IPS-11a (cell line): ENCODE results near the gene CLDND2.
"Not testable (repeated sequence)": the region's sequence is repeated elsewhere in the genome, so short reads cannot be mapped to it uniquely, and the experiment has no call there.

Source experiments
- H3K4me3 ChIP-seq: one replicate; pipeline ENCODE4 v1.5.1; 2013; ENCODE audit warnings: low read depth, low read length, control low read depth

Gene CLDND2, protein sequence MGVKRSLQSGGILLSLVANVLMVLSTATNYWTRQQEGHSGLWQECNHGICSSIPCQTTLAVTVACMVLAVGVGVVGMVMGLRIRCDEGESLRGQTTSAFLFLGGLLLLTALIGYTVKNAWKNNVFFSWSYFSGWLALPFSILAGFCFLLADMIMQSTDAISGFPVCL

DNA sequence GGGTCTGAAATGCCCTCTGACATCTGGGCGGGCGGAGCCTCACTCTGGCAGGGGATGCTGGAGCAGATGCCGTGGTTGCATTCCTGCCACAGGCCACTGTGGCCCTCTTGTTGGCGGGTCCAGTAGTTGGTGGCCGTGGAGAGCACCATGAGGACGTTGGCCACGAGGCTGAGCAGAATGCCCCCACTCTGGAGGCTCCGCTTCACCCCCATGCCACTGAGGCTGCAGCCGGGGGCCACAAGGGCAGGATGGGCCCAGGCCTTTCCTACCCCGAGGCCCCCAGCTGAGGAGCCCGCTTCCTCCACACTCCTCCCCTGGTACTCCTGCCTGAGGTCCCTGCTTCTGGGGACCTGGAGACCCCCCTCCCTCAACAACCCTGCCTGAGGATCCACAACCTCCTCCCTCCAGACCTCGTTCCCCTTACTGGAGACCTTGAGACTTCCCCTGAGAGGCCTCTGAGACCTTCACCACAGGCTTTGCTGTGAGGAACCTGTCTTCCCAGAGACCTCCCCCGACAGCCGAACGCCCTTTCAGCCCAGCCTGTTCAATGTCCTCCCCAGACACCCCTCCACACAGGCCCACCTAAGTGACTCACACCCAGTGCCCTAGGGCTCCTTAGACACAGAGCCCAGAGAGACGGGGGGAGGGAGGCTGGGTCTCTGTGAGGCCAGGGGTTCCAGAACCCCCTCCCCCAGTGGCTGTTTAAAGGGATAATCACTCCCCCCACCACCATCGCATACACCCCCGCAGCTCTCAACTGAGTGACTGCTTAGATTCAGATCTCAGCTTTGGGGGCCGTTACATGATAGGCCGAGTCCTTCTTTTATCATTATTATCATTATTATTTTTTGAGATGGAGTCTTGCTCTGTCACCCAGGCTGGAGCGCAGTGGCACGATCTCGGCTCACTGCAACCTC, at the start of gene CLDND2:
TSS of gene CLDND2 (minus strand) at position 638 of the 917 bp plus-strand sequence. CDS start at position 212, 426 bp downstream.
- H3K4me3 ChIP-seq, result peak within 1 kb of the TSS; percentile 69

DNA sequence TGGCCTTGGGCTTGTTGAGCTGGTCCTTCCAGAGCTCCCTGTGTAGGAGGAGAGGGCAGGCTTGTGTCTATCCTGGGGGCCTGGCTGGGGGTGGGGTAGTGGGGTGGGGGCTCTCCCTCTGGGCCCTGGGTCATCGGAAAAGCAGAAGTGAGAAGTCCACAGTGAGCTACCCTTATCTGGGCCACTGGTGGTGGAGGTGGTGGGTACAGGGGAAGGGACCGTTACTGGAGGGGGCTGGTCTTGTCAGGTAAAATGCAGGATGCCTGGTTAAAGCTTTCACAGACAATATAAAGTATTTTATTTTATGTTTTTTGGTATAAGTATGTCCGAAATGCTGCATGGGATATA, 49.0 kb upstream of the CLDND2 start:
- H3K4me3 ChIP-seq, result no peak overlapping the region

DNA sequence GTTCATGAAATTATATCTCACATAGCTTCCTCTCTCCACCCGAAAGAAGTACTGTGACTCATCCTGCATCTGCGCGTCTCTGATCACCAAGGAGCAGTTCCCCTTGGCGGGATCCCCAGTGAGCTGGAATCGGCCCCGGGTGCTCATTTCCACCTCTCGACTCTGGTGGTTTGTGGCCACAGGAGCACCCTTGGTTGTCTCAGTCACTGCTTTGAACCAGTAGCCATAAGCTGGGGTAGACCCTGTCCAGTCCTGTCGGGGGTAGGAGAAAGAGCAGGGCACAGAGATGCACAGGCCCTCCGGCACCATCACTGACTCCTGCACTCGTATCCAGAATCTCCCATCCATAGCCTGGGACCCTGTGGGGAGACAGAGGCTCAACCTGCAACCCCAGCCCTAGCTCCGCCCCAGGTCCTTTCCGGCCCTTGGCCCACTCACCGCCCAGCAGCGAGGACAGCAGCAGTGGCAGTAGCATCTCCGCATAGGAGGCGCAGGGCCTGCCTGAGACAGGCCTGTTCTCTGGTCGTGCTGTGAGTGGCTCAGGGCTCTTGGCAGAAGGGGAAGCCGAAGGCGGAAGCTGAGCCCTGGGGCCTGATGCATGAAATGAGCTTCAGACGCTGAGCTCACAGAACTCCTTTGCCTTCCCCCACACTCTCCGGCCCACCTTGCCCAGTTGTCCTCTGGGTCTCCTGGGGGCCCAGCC, 48.5 kb upstream of the CLDND2 start, which contains the start of gene SIGLEC10:
TSS of gene SIGLEC10 (minus strand) at position 536 of the 703 bp plus-strand sequence. CDS start at position 475, 61 bp downstream.
- H3K4me3 ChIP-seq, result no peak within 1 kb of the TSS

DNA sequence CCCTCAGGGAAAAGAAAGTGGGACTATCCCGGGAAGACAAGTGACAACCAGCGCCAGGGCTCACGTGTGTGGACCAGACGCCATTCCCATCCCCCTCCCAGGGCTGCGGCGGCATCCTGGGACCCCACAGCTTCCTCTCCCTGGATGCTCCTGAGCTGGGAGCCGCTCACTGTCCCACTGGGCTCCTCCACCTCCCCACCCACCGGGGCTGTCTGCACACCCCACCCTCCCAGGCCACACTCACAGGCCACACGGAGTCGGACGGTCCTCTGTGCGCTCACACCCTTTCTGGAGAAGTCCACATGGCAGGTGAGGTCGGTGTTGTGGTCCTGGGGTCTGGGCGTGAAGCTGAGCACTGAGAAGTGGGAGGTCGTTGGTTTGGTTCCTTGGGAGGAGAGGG, 47.6 kb upstream of the CLDND2 start:
- H3K4me3 ChIP-seq, result not testable (repeated sequence)

DNA sequence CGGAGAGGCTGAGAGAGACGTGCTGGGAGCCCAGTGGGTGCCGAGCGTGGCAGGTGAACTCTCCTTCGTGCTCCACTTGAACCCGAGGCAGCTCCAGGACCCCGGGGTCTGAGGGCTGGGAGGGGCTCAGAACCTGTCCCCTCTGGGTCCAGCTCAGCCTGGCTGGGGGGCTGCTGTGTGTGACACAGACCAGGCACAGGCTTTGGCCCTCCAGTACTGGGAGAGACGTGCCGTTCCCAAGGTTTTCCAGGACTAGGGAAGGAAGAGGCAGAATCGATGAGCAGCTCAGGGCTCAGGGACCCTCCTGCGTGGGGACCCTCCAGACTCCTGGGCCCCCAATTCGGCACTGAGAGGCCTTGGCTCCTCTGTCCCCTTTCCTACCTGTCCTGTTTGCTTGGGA, 46.4 kb upstream of the CLDND2 start:
- no peak overlapping the region for H3K4me3 ChIP-seq

DNA sequence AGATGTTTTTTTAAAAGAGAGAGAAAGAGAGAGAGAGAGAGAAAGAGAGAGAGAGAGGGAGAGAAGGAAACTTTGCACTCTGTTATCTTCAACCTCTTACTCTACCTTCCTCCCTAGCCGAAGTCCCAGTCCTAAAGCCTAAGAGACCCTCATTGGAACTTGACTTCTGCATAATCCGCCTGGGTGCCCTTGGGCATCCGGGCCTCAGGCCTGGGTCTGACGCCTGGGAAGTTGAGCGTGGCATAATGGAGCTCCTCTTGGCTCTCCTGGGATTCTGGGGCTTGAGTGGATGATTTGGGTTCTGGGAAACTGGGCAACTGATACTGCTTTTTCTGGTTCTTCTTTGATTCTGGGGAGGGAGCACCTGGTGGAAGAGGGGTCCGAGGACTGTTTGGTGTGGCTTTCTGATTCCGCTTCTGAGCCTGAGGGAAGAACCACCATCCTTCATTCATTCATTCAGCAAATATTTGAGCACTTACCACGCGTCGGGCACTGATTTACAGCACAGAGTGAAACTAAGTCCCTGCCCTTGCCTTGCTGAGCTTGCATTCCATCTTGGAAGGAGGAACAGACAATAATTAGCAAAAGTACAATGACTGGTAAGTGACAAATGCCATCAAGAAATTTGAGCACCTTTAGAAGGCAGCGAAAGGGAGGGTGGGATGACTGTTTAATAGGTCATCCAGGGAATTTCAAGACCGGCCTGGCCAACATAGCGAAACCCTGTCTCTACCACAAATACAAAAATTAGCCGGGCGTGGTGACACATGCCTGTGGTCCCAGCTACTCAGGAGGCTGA, 42.3 kb upstream of the CLDND2 start:
- H3K4me3 ChIP-seq, result no peak overlapping the region

DNA sequence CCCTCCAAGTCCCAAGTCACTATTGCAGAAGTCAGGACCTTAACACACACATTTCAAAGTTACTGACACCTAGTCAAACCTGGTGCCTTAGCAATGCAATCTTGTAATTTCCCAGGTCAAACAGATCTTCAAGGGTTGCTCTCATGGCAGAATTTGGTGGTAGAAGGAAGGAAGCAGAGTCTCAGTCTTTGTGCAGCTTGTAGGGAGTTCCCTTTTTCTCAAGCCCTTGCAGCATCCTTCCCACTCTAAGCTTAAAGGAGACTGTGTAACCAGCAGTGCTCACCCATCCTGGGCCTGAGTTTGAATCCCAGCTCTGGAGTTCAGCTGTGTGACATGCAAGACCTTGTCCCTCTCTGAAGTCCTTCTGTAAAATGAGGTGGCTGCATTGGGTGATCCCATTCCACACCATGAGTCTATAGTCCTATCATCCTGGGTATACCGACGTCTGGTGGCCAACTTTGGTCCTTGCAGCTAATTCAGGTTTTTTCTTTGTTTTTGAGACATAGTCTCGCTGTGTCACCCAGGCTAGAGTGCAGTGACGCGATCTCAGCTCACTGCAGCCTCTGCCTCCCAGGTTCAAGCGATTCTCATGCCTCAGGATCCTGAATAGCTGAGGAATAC, 38.8 kb upstream of the CLDND2 start:
- no peak overlapping the region for H3K4me3 ChIP-seq

DNA sequence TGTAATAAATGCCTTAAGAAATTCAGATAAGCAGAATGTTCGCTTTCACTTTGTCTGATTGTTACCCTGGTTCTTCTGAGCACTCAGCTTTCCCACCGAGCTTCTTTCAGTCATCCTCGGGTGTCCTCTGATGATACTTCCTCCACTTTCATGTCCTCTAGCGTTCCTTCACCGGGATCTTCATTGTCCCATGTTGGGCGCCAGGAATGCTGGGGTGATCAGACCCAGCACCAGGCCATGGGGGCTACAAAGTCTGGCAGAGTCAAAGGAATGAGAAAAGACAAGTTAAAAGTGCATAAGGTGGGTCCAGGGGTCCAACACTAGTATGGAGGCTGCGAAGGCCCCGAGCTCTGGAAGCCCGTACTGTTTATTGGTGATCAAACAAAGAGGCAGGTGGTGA, 33.3 kb upstream of the CLDND2 start:
- H3K4me3 ChIP-seq, result no peak overlapping the region

DNA sequence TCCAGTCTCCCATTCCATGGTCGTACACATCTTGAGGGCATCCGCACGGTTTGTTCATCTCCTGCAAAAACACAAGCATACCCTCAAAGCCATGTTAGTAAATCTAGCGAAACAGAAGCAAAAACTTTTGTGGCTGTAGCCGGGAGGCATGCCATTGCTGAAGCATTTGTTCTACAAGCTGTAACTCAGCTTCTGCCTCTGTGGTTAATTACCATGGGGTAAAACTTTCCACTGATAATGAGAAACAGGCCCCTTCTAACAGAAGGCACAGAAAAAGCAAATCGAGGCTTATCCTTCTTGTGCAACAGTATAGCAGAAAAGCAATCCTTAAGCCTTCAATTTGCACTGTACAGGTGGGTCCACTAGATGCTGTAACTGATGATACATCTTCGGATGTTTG, 31.1 kb upstream of the CLDND2 start:
- H3K4me3 ChIP-seq, result not testable (repeated sequence)

DNA sequence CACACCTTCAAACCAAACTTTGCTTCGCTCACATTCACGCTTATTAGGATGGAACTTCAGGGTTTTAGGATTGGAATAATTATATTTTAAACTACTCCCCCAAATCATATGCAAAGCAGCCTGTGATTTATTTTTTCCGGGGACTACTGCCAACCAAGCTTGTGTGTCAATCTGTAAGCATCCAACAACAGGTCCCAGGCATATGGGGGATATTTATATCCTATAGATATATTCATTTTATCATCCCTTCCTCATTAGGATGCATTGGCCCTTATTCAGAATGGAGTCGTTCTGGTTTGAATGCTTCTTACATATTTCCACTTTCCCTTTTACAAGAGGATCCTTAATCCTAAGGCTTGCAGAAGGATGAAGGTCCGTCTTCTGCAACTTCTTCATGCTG, 30.4 kb upstream of the CLDND2 start:
- H3K4me3 ChIP-seq, result no peak overlapping the region

DNA sequence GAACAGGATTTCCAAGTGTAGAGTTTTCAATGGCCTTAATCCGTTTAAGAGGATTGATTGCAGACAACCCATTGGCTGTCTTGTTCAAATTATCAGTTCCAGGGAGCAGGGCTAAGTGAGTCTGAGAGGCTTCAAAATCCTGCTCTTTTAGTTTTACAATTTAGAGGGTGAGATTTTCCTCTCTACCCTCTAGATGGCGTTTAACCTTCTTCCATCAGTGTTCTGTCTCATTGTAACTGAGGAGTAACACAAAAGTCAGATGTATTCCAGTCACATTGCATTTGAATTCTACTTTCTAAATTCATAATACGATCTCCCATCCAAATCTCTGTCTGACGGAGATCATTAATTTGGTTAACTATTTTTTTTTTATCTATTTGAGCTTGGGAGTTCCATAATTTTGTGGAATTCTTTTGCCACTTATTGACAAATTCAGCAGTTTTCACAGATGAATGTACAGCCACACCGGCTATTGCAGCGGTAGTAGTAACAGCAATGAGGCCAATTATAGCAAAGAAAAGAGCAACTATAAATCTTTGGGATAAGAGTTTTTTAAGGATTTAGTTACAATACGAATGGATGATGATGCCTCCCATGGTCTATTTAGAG, 29.4 kb upstream of the CLDND2 start:
- no peak overlapping the region for H3K4me3 ChIP-seq

DNA sequence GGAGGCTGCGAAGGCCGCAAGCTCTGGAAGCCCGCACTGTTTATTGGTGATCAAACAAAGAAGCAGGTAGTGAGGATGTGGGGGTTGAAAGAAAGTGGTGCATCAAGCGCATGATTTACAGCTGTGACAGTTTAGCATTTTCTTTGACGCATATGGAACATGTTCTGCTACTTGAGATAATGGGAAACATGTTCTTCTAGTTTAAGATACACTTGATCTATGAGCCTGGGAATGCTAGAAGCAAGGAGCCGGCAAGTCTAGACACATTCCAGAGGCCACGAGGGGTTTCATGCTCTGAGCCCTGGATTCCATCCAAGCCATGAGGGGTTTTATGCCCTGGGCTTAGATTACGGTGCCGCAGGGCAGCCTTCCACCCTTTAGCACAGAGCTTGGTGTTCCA, 28.6 kb upstream of the CLDND2 start:
- not testable (repeated sequence) for H3K4me3 ChIP-seq

DNA sequence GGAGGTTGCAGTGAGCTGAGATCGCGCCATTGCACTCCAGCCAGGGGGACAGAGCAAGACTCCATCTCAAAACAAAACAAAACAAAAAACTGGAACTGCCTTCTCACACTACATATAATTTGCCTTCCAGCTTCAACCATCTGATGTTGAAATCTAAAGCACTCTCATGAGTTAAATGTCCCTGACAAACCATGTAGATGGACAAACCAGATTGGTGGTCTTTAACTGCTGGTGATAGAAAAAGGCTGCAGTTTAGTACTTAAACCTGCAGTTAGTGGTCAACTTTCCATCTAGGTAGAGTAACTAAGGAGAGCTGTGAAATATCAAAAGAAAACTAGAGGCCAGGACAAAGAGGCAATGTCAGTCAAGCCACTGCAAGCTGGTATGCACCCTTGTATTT, 27.4 kb upstream of the CLDND2 start:
- H3K4me3 ChIP-seq, result no peak overlapping the region

DNA sequence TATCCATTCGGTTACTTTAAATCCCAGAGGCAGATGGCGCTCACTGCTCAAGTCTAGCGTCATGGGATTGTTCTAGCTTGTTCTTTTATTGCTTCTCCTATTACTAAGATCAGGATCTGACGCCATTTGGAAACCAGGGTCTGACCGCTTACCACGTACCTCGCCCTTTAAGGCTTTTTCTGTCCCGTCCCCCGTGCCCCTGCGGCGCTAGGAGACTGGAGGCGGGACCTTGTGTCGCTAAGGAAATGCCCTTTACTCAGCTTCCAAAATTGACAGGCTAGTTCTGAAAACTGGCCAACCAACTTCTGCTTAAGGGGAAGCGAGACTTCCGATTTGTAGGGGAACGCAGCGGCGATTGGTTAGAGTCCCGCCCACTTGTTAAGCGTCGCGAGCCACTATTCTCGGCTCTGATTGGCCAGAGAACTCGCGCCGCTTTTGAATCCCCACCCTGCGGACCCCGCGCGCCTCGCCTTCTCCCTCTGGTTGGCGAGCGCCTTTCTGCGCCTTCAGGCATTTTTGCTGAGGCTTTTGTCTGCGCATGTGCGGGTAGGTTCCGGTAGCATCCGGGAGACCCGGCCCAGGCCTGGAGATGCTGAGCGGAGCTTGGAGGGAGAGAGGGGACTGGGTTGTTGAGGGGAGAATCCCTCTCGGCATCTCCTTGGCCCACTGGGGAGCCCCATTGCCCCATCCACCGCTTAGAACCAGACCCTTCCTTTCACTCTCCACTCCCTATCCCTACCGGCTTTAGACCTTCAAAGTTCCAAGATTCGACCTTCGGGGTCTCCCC, 25.4 kb upstream of the CLDND2 start:
- H3K4me3 ChIP-seq, result peak overlapping the region; percentile 83

DNA sequence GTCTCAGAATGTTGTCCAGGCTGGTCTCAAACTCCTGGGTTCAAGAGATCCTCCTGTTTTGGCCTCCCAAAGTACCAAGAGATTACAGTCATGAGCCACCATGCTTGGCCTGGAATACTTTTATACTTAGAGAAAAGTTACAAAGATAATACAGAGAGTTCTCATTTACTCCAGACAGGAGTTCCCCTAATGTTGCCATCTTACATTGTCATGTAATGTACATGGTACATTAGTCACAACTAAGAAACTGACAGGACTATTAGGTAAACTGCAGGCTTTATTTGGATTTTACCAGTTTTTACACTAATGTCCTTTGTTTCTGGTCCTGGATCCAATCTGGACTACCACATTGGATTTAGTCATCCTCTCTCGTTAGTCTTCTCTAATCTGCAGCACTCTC, 23.9 kb upstream of the CLDND2 start:
- H3K4me3 ChIP-seq, result no peak overlapping the region

DNA sequence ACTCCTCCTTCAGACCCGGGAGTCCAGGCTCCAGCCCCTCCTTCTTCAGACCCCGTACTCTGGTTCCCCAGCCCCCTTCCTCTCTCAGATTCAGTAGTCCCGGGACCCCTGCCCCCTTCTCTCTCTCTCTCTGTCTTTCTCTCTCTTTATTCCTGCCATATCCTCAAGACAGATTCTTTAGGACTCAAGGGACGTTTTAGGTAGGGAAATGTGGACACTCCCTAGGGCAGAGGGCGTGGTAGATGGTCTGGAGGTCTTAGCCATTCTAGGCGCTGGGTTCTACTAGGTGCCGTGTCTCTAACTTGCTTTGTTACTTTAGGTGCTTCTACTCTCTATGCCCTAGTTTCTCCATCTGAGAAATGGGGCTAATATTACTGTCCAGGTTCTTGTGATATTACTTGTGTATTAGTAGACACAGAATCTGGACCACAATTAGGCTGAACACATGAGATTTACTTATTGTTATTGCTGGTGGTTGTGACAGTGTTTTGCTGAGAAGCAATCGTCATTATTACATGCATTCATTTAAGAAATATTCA, 22.3 kb upstream of the CLDND2 start:
- H3K4me3 ChIP-seq, result no peak overlapping the region

DNA sequence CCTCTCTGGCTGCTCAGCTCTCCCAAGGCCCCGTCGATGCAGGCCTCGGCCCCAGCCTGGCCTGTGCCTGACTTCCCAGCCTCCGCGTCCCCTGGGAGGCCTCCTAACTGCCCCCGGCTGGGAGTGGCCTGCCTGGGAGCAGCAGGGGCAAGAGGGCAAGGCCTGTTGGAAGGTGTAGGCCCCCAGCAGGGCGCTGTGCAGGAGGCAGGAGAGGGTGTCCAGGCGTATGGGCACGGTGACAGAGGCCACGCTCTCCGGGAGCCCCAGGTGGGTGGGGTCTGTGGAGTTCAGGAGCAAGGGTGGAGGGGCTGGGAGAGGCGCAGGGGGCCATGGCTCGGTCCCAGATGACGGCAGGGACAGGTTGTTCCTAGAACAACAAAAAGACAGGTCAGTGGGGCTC, 20.3 kb upstream of the CLDND2 start:
- no peak overlapping the region for H3K4me3 ChIP-seq

DNA sequence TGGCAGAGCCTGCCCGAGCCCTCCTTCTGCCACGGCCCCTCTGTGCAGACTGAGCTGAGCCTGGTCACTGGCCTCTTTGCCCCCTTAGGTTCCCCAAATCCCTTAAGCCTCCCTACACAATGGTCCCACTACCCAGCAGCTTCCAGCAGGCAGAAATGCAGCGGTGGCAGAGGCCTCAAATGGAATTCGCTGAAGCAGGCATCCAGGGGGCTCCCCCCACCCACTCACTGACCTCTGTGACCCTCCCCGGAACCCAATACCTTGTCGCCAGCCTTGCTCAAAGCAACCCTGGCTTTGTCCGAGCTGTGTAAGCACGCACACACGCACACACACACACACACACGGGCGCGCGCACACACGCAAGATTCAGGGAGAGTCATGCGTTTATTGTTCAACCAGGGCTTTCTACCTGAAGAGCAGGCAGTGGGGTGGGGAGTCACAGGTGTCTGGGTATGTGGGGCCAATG, 19.2 kb upstream of the CLDND2 start, which contains the start of gene LIM2:
TSS of gene LIM2 (minus strand) at position 51 of the 466 bp plus-strand sequence. CDS start 531 bp downstream, outside the sequence.
- H3K4me3 ChIP-seq, result no peak within 1 kb of the TSS
